HG03439 (cell line): ENCODE measurements around the gene CDH4.

Source experiments
- ATAC-seq: cut with Tn5 transposase; IDR thresholded peaks from one replicate; pipeline ENCODE4 v1.9.1; 2021; ENCODE audit warnings: mild to moderate bottlenecking, moderate library complexity; ENCODE audit not compliant: unreplicated experiment

Gene CDH4

GRCh38 chr20:61659246-61659993 is 407.4 kb downstream of the CDH4 start:
- ATAC-seq: no peak

DNA sequence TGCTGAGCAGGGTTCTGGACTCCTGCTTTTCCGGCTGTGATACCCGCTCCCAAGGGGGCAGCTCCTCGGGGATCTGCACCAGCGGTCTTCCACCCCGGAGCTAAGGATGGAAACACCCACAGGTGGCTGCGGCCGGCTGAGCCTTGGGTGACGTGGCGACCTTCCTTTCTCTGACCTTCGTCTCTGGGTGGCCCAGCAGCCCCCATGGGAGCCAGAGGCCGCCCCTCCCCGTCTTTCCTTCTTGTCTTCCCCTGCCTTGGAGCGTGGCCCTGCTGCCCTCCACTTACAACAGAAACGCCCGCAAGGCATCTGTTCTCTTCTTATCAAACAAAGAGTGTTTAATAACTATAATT is 407.9 kb downstream of the CDH4 start:
- no peak for ATAC-seq

DNA sequence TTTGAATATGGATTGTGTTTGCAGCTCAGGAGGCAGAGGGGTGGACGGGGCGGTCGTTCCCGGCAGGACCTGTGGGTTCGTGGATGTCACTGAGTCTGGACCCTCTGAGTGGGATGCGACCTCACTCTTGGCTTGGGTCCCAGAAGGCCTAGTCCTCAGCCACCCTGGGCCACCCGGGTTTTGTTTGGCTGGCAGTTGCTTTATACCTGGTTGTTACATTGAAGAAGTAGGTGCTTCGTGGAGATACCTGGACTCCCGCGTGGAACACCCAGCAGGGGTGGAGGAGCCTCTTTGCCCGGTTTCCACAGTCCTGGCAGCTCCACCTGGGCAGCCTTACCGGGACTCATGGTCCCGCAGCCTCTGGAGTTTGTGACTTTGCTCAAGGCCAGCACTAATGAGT is 408.5 kb downstream of the CDH4 start:
- no peak for ATAC-seq

GRCh38 chr20:61661025-61661424 is 409.0 kb downstream of the CDH4 start:
- ATAC-seq: no peak

- ATAC-seq: no peak
Observed at GRCh38 chr20:61661583-61661982, 409.5 kb downstream of the CDH4 start.

- ATAC-seq: no peak
Observed at GRCh38 chr20:61662226-61662967, 410.3 kb downstream of the CDH4 start.

- ATAC-seq: no peak
Observed at GRCh38 chr20:61662968-61663331, 410.9 kb downstream of the CDH4 start.

DNA sequence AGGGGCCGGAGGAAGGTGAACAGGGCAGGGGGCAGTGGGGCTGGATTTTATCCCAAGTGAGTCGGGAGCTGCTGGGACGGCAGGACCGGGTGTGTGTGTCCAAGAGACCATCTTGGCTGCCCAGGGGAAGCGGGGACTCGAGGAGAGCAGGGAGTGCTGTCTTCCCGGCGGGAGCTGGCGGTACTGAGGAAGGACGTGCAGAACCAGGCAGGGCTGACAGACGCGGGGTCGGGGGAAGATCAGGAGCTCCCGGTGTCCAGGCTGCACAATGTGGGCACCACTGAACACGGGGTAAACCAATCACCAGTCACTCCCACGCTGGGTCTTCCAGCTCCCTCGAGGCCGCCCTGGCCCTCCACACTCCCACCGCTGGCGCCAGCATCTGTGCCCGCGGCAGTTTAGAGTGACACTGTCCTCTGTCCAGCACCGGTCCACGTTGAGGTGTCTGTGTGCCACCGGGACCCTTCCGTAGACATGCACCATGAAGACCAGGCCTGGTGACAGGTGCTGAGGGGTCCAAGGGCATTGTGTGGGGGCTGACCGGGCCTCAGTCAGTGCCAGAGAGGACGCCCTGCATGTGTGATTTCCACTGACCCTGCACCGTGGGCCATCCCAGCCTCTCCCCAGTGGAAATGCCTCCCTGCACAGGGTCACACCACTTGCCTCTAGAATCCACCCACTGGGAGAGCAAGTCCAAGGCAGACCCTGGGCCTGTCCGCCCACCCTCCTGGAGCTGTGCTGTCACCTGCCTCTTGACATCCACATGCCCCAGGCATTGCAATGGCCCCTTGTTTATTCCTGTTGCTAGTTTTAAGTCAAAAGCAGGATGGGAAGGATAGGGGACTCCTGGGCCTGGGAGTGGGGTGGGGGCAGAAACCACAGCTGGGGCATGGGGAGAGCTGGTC is 411.7 kb downstream of the CDH4 start:
- no peak for ATAC-seq

DNA sequence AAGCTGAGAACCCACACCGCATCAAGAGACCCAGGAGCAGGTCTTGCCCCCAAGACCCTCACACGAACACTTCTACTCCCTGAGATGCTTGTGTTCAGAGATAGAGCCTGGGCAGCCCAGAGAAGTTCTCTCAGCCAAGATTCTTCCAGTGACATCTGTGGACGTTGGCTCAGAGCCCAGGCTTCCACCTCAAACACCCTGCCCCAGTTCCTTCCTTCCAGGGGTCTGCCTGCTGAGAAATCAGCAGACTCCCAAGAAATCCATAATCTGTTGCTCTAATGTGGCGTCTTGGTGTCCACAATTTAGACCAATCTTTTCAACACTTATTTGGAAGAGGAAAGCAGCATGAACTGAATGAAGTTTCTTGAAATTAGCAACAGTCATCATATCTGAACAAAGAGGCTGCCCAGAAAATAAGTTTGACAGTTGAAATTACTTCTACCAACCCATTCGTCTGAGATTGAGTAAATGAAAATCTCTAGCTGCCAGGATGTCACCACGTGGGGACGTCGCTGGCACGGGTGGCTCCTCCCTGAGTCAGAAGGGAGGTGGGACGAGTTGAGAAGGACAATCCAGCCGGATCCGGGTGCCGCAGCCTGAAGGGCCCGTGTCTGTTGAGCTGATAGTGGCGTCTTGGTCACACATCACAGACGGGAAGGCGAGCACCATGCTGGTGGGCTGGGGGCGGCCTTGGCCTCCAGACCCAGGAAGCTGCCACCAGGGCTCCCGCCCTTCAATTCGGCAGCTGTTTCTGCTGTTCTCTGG is 412.7 kb downstream of the CDH4 start:
- ATAC-seq: no peak

GRCh38 chr20:61665528-61666470 is 413.7 kb downstream of the CDH4 start:
- ATAC-seq: no peak

GRCh38 chr20:61666471-61666832 is 414.4 kb downstream of the CDH4 start:
- no peak for ATAC-seq

- no peak for ATAC-seq
Observed at GRCh38 chr20:61667056-61667792, 415.2 kb downstream of the CDH4 start.

GRCh38 chr20:61668065-61668650 is 416.1 kb downstream of the CDH4 start:
- ATAC-seq: no peak

DNA sequence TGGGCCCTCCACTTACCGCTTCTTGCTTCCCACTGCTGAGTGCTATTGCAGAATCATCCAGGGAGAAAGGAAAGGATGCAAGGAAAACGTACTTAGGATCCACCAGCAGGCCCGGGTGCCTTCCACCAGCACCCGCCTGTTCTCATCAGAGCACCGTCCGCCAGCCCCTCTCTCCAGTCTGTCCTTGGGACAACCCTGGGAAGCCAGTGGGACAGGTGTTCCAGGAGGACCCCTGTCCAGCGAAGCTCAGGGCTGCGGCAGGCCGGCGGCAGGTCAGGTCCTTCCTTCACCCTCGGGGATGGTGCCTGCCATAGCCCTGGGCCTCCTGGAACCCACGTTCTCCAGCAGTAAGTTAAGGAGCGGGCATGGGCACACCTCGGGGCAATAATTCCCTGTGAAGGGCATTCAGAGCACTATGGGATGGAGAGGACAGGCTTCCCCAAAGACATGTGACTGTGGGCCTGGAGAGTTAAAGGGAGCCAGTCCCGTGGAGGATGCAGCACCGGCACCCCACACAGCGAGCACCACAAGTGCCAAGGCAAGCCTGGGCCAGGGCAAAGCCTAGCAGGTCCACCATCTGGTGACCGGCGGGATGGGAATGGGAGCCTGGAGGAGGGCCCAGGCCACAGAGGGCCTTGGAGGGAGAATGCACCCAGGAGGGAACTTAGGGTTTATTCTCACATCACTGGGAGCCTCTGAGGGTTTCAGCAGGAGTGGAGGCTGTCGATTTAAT is 416.9 kb downstream of the CDH4 start:
- no peak for ATAC-seq

GRCh38 chr20:61670274-61670673 is 418.2 kb downstream of the CDH4 start:
- ATAC-seq: no peak

DNA sequence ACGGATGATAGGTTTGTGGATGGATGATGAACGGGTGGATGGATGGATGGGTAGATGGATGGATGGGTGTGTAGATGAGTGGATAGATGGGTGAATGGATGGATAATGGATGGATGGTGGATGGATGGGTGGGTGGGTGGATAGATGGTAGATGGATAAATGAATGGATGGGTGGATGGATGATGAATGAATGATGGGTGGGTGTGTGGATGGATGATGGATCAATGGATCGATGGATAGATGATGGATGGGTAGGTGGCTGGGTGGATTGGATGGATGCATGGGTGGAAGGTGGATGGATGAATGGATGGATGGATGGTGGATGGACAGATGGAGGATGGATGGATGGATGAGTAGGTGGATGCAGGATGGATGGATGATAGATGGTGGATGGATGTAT is 419.5 kb downstream of the CDH4 start:
- no peak for ATAC-seq

GRCh38 chr20:61673152-61673847 is 421.2 kb downstream of the CDH4 start:
- no peak for ATAC-seq

- no peak for ATAC-seq
Observed at GRCh38 chr20:61674121-61674520, 422.1 kb downstream of the CDH4 start.
